ENCODE results near the gene TENM4.

Gene TENM4

DNA sequence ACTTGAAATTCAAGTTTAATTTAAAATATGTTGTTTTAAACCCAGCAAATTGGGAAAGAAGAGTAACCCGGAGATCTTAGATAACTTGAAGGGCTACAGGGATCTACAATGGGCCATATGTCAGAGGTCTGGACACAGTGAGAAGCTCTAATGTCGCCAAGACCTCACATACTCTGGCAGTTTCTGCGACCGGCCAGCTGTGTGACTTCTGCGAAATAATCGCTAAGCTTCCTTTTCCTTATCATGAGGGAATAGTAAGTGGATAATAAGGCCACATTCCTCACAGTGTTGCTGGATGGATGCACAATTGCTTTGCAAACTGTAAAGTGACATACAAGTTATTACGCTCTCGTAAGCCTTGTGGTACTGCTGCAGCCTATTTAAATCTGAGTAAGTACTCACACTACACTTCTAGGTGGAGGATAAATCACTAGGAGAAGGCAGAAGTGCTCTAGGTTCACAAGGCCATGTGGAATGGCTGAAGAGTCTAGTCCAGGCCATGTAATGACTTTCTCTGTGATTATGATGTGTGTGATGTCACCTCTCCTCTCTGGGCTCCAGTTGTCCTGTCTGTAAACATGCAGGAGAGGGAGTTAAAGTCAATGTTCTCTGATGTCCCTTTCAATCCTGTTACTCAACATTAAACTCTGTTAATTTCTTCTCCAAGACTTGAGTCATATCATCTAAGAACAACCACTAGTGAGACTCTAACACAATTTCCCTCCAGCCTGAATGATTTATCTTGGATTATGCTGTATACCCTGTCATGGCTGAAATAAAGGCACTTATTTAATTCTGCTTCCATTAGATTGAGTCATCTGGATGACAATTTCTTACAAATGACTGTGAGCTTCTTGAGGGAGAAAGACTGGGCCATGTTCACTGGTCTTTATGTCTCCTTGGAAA lies 673.5 kb downstream of the TENM4 start:
- DNase-seq = no peak

DNA sequence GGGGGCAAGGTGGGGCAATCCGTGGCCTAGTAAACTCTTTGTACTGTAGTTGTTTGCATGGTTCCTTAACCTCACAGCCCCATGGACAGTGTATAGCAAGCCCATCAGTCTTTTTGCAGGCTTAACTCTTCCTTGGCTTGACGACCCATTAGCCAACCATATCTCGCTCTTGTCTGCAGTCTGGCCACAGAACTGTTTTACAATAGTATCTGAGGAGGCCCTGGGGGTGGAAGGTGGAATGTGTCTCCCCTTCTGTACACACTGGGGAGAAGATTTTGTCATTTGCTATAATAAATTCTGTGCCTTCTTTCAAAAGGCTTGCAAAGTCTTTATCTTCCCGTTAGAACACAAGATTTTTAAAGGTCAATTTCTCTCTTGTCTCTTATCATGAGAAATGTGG lies 675.9 kb downstream of the TENM4 start:
- no peak for DNase-seq

DNA sequence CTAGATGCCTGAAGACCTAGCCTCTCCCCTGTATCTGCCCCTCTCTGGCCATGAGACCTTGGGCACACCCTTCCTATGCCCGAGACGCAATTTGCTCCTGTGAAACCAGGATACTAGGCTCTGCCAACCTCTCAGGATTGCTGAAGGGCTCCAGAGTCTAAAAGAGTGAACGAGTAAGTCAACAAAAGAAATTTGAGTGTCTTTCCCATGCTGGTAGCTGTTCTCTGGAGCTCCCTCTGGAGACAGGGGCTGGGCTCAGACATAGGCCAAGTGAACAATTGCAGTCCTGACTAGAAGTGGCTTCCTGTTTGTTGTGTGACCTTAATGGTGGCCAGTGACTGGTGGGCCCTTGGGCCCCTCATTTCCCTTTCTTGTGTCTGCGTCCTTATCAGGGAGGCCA lies 677.2 kb downstream of the TENM4 start:
- DNase-seq = peak in 1 of 3 experiments; percentile 2

DNA sequence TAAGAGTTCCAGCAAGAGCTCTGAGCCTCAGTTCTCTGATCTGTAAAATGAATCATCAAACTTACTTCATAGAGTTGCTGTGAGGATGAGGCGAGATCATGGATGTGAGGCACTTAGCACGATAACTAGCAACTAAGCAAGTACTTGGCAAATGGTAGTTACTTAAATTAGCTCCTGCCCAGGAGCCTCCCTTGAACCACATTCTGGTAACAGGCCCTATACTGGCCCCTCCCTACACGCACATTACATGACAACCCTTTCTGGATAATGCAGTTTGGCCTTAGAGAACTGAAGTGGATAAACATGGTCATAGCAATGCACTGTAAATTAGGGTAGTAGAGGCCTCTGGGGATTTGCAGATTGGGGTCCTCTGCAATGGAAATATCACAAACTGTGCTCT lies 678.7 kb downstream of the TENM4 start:
- DNase-seq = no peak

DNA sequence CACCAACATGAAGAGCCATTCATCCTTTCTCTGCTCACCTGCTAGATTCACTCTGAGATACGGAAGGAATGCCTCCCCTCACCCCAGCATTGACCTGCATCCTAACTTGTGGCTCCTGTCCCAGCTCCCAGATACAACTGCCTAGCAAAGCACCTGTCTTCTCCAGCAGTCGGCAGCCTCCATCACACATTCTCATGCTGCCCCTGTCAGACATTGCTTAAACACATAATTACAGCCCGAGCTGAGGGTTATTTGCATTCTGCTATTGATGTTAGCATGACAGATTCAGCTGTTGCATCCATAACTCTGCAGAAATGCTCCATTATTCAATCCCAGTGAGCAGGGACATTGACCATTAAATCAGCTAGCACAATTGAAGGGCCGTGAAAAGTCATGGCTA lies 681.8 kb downstream of the TENM4 start:
- DNase-seq = peak; percentile 3 to 97 (median 81)

DNA sequence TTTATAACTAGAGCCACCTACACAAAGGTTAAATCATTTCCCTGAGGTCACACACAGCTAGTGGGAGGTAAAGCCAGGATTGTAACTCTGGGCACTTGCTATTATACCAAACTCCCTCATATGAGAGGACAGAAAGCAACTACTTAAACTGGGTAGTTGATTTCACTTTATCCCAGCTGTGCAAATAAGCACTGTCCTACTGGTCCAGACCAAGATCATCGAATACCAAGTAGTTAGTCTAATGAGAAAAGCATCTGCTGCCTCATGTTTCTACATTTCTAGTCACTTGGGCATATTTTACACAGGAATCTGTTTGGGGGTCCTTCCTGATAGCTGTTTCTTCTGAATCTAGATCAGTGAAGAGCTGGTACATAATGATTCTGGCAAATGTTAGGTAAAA lies 687.5 kb downstream of the TENM4 start:
- peak in 1 of 3 experiments; percentile 35 for DNase-seq

DNA sequence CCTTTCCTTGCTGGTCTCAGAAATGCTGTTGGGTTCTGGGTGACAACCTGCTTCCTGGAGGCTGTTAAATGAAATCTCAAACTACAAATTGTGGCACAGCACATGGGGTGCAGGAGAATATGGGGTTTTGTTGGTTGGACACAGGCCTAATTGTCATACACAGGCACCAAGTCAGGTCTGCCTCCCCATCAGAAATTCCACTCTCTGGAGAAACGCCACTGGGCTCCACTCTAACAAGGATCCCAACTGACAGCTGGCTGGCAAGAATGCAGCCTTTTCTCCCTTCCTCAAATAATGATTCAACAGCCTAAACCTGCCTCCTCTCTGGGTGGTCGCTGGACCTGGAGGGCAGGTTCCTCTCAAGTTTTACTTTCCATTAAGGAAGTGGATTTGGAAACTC lies 688.3 kb downstream of the TENM4 start:
- no peak for DNase-seq

DNA sequence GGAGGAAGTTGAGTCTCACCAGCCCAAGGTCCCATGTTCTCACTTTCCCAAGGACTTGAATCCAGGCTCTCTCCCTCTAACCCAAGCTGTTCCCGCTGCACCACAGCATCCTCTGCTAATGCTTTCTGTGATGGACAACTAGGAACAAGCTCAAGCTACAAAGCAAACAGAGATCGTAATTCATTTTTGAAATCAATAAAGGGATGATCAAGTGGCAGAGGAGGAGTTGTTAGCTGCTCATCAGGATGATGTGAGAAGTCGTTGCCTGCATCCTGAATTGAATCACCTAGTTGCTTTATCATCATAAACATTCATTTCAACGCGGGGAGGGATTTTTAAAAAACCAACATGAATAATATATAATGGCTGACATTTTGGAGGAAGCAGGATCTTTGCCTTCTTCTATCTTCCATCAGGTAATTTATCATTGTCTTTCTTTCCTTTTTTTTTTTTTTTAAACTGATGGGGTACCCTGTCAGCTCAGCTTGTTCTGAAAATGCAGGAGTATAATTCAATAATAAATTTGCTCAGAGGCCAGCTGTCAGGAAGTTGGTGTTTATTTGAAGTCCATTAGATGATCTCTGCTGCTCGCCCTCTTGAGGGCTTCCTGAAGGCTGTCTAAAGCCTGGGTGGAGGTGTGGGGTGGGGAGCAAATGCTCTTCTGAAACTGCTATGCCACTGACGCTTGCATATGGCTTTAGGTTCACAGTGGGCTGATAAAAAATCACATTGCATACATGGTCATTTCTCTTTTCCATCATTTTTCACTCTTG lies 691.7 kb downstream of the TENM4 start:
- peak; percentile 40 to 89 (median 51) for DNase-seq

DNA sequence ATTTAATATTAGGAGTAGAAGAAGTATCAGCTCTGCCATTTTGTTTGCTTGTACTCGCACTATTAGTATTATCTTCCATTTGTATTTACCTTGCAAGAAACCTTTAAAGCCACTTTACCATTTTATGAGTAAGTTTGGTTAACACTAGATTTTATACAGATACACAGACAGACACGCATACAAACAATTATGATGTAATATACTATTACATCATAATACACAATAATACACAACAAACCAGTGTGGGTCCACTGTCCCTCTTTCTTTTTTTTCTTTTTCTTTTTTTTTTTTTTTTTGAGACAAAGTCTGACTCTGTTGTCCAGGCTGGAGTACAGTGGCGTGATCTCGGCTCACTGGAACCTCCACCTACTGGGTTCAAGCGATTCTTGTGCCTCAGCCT lies 695.9 kb downstream of the TENM4 start:
- DNase-seq = no peak

DNA sequence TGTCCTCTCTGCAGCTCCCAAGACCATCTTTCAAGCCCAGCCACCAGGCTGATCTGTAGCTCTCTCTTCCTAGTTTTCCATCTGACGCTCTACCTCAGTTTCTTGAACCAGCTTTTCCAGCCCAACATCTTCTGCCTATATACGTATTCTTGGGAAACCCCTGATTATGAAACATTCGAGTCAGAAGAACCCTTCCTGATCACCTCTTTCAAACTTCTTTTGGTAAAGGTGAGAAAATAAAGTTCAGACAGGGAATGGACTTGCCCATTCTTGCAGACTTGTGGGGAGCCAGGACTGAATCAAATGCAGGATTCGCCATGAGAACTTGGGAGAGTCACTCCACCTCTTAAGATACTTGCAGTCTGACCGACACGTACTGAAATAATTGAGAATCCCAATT lies 696.6 kb downstream of the TENM4 start:
- no peak for DNase-seq

DNA sequence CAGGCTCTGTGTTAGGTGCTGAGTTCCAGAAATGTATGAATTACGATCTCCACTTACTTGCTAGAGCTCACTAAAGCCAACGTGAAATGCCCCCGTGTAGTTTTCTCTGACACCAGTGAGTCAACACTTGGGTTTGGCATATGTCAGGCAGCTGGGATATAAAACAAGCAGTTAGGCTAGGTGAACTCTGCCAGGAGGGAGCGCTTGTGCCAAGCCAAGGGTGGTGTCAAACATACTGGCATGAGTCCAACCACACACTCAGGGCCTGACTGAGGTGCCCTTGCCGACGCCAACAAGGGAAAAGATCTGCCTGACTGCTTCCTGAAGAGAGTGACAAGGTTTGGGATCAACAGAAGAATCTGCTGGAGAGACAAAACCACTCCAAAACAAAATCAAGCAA lies 698.4 kb downstream of the TENM4 start:
- DNase-seq = peak; percentile 18 to 90 (median 73)

DNA sequence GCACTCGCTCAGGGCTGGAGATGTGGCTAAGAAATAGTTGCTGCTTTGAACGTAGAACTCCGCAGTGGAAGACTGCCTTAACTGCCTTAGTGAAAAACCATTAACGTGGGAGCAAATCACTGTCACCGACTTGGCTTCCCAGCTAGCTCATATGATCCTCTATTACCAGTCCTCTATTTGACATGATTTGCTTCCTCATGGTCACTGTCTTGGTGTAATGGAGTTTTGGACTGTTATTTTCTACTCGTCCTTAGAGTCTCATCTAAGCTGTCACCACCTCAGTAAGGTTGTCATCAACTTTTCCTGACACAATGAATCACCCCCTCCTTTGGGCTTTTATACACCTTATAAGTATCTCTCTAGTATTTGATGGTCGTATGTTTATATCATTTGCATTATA lies 699.1 kb downstream of the TENM4 start:
- DNase-seq = no peak

DNA sequence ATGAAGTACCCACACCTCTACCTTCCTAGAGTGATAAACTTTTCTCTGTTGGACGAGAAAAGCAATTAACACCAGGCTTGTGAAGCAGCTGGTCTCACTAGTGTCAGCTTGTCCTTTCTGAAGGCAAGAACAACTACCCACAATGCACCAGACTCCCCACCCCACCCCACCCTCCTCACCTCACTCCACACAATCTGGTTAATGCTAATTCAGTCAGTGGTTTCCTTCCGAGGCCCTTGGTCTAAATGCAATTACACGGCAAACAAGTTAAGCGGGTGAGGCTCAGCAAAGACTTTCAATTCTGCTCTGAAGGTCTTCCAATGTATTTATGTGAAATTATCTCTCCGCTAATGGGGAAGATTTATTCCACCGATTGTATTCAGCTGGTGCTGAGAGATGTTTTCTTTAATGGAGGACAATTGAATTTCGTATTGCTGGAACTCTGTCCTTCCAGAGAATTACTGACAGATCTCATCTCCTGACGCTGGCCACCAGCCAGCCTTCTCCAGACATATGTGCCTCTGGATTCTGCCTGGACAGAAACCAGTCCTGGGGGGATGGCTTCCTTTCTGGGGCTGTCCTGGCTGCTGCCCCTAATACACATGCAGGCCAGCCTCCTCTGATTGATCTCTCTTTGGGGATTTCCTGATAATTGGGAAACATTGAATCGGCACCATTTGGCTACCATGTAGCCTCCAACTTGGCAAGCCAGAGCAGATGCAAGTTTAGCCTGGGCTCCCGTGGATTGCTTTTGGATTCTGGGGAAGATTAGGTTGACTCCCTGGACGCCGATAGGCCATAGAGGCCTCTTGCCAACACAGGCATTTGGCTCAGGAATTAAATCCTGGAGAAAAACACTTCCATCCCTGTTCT lies 700.4 kb downstream of the TENM4 start:
- no peak for DNase-seq

DNA sequence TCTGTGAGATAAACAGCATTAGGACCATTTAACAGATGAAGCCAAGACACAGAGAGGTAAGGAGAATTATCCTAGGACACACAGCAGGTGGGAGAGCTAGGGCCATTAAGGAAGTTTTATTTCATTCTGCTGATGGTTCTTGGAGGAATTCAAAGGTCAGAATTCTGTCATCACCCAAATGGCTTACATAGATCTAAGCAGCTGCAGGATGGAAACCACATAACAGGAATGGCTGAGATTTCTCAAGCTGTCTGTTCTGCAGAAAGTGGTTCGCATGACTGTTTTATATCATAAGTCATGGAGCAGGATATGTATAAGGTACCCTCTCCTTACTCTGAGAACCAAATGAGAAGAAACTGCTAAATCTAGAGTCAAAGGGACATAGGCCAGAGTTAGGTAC lies 702.9 kb downstream of the TENM4 start:
- DNase-seq = no peak

DNA sequence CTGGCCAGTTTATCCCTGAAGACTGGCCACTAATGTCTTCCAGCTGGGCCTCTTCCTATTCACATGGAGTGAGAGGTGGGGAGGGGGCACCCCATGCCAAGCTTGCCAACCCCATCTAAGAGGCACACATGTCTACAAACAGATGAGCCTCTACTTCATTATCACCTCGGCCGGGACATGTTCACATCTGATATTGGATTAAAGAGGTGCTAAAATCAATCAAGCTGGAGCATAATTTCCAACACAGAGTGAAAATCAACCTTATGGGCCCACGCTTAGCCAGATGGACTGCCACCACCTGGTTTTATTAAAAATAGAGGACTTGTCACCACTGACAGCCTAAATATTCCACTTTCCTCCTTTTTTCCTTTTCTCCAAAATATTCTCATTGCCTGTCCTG lies 703.5 kb downstream of the TENM4 start:
- DNase-seq = no peak

DNA sequence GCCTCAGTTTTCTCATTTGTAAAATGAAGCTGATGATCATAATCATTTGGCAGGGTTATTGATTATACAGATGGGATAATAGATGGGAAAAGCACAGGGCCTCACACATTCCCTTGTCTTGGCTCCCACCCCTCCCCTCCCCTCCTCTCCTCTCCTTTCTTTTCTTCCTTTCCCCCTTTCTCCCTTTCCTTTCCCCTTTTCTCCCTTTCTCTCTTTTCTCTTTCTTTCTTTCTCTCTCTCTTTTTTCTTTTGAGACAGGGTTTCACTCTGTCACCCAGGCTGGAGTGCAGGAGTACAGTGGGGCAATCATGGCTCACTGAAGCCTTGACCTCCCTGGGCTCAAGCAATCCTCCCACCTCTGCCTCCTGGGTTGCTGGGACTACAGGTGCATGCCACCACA lies 705.1 kb downstream of the TENM4 start:
- DNase-seq = no peak

DNA sequence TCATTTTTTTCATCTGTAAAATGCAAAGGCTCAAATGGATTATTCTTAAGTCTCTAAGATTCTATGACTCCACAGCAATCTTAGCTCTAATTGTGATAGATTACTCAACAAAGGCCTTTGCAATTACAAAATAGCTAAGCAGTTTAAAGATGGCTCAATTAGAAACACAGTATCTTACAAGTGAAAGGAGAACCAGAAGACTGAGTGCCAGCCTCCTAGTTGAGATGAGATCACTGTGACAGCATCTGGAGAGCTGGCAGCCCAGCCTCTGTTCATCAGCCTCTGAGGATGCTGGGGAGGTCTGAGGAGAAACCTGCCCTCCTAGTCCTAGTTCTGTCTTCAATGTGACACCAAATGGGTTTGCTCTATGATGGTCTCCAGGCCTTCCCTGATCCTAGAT lies 707.8 kb downstream of the TENM4 start:
- DNase-seq = no peak

DNA sequence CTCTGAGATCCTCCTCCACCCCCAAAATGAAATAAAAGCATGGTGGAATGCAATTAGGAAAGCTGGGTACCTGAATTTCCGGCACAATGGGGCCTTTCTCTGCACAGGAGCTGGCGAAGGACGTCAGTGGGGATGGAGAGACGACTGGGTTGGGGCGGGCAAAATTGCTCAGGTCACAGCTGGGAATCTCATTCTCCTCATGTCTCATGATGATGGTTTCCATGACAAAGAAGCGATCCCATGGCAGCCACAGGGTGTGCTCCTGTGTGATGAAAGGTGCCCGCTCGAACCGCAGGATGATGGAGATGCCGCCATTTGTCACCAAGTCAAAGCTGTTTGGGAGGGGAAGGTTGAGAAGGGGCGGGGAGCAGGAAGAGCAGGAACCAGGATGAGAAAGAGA lies 708.6 kb downstream of the TENM4 start:
- no peak for DNase-seq

DNA sequence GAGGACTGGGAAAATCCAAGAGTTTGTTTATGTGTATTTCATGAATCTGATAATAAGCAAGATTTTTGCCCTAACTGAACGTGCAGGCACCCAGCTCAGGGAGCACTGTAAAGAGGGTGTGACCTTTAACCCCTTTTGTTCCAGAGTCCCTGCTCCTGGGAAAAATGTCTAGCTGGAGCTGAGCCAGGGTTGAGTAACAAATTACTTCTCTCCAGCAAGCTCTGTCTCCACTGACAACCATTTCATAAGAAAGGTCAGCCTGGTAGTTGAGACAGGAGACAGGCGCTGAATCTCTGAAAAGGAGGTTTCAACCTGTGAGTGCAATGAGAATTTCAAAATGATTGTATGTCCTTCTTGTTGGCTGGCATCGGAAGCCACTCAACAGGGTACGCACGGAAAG lies 709.8 kb downstream of the TENM4 start:
- DNase-seq = peak in 2 of 3 experiments; percentile 46 to 72

DNA sequence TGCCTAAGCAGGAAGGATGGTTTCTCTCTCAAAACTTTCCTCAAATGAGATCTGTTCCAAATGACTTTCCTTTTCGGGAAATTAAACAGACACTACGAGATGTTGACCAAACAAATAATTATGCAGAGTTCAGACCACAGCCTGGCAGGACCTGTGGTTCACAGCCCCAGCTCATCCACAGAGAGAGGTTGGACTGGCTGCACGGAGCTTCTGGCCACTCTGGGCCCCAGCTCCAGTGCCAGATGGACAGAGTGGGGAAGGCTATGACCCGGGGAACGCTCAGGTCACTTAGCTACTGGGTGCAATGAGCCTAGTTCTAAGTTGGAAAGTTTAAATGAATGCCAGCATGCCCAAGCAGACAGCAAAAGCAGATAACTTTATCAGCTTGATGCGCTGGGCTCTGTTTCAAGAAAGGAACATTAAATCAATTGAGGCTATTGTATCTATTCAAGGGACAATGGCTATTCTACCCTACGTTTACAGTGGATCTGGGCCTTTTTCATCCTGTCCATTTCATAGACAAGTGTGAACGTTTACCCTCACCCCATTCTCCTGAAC lies 710.5 kb downstream of the TENM4 start:
- no peak for DNase-seq

DNA sequence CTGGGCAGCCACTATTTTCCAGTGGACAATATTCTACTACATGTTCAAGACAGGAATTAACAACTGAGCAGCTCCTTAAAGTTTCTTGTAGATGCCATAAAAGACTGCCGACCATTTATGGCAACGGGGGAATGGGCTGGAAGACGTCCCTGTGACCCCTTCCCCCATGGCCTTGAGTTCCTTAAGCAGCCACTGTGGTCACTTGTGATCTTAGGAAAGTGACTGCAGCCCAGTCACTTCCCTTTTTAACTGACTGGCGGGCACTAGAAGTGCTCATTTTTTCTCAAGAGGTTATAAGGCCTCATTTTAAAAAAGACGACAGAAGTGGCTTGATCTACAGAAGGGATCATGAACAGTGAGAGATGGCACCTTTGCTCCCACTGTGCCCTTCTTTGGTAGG lies 713.0 kb downstream of the TENM4 start:
- no peak for DNase-seq

DNA sequence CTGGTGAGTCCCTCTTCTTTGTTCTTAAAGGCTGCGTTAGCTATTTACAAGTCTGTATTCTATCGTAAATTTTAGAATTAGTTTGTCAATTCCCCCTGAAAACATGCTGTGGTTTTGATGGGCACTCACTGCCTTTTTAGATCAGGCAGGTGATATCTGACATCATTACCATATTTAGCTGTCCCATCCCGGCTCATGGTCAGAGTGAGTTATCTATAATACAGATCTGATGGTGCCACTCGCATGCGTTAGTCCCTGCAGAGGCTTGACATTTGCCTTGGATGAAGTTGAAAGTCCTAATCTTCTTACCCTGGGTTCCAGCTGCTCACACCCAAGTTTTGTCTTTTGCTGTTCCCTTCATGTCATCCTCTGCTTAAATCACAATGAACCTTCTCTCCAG lies 715.6 kb downstream of the TENM4 start:
- no peak for DNase-seq

DNA sequence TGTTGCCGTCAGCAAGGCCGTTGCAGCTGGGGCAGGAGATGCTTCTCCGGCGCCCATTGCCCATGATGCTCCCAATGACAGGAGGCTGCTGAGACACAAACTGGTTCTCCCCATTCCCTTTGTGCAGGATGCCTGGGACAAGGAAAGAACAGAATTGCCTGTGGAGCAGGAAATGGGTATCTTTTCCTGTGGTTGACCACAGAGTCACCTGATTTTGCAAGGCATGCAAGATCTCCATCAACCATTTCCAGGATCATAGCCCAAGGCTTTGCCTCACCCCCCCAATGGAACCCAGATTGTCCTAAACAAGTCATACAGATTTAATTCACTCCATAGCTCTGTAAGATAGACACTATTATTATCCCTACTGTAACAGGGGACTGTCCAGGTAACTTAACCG lies 718.0 kb downstream of the TENM4 start:
- DNase-seq = no peak

Data from NCI-H1417 (cell line).